Hematopoietic multipotent progenitor cell treated with erythropoietin and hydrocortisone succinate and interleukin-3 and kit ligand, for 4 days (in vitro differentiated cells): ENCODE data around the gene PCID2.
A peak's percentile ranks its signal among the peaks of the same experiment; 100 is the strongest.

Source experiments
- DNase-seq: peaks from one replicate; pipeline ENCODE4 v3.0.0-alpha.2; 2015

Gene PCID2

DNA sequence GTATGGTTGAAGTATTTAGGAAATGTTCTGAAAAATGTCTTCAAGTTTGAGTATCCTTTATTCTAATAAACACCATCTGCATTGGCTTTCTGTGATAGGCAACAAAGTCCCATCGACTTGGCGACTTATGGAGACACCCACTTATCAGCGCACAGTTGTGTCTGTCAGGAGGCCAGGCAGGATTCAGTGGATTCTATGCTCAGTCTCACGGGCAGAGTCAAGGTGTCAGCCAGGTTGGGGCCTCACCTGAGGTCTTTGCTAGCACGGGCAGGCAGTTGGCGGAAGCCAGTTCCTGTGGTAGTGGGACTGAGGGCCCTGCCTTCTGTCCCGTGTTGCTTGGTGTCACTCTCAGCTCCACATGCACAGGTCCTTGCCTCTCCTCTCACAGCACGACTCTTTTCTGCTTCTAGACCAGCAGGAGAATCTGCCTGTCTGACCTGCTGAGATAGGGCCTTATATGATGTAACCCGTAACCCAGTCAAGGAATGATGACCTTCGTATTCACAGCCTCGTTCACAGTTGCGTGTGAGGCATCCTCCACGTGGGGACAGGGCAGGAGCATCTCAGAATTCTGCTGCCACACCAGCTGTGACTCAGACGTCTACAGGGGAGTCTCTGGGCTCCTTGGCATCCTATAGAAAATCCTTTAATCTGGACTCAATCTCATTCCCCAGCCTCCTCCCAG is 10.9 kb upstream of the PCID2 start:
- DNase-seq, result no peak

DNA sequence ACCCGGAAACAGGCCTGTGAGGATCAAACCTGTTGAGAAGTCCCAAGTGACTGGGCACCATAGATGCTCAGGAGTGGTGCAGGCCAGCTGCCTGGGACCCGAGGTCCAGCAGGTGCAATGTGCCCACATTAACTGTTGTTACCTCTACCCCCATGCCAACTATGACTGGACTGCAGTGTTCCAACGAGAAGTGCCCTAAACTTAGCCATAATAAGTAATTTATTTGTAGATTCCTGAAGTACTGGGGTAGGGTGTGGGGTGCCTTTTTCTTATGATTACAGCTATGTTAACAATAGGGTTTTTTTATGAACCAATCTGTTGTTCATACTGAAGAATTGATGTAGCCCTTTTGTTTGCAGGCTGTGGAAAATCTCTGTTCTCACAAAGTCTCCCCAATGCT is 10.1 kb upstream of the PCID2 start:
- no peak for DNase-seq

DNA sequence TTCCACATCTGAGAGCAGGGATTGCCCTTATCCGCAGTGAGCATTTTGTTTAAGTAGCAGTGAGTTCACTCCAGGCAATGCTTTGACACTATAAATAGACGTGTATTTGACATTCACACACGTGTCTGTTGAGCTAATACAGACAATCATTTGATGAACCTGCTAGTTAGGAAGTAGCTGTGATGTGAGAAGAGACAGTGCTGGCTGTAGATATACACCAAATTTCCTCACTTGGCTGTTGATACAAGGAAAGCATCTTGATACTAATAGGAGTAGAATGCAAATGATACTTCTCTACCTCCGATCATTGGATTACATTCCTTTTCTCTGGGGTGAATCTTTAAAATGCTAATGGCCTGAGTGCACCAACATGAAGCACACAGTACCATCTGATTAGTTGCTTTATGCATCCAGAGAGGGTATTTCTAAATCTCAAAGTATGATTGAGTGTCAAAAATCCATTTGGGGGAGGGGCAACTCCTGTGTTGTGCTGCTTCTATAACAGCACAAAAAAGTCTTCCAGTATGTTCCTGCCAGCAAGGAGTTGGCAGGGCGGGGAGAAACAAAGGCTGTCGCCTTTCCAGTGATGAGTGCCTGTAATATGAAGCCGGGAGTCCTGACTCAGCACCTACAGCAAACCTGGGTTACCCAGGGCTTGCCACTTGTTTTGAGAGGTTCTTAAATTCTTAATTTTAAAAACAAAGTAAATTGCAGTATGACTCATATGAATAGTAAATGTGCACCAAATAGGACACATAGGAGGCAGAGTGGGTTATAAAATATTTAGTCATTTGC is 8.0 kb upstream of the PCID2 start:
- DNase-seq, result no peak

DNA sequence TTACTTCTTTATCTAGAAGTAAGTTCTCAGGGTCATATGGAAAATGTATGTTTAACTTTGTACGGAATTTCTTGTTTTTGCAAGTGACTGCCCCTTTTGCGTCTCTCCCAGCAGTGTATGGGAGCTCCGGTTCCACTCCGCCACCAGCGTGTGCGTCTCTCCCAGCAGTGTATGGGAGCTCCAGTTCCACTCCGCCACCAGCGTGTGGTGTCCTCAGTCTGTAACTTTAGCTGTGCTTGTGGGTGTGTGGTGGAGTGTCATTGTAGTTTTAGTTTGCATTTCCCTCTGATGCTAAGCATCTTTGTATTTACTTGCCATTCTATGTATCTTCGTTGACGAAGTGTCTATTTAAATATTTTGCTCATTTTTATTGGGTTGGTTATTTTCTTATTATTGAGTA is 3.3 kb upstream of the PCID2 start:
- DNase-seq, result peak; percentile 62

DNA sequence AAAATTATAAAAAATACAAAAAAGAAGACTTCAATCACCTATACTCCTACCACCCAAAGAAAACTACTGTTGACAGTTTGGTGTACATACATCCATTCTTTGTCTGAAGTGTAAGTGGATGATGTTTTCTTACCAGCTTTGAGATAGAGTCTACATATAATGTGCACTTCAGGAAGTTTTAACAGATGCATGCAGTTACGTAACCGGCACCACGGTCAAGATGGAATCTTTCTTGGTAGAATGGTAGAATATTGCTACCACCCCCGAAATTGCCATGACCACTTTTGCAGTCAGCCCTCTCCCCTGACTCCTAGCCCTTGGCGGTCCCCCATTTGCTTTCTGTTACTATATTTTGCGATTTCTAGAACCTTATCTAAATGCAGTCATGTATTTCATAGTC is 2.4 kb upstream of the PCID2 start:
- DNase-seq, result peak; percentile 59

DNA sequence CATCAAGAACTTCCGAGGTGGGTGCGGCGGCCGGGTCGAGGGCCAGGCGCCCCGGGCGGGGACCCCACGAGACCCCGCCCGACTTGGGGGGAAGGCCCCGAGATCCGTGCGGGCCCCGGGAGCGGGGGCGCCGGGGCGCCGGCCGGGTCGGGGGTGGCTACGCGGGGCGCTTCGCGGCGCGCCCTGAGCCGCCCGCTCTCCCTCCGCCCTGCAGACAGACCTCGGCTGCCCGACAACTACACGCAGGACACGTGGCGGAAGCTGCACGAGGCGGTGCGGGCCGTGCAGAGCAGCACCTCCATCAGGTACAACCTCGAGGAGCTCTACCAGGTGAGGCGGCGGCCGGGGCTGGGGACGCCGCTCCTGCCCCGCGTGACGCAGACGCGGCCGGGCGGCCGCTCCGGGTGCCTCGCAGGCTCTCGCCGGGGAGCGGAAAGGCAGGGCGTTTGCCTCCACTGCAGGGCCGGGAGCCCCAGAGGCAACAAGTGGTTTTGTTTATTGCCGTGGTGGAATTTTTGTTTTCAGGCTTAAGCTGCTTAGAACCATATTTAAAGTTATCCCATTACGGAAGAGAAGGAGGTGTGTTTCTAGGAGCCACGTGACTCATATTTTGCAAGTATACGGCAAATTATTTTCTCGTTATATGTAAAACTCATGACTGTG is 1.4 kb upstream of the PCID2 start:
- DNase-seq, result peak; percentile 83

DNA sequence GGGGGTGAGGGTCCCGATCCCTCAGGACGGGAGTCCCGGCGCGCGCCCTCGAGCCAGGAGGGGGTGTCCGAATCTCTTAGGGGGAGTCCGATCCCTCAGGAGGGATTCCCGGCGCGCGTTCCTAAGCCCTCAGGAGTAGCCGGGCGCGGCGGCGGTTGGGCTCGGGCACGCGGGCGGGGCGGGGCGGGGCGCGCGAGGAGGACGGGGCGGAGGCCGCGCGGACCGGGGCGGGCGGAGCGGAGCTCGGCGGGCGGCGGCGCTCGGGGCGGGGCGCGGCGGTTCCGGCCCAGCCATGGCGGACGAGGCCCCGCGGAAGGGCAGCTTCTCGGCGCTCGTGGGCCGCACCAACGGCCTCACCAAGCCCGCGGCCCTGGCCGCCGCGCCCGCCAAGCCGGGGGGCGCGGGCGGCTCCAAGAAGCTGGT is 878 bp upstream of the PCID2 start, which contains the start of gene CUL4A:
Gene CUL4A, plus strand, starts transcription at position 278 of the 423 bp plus-strand sequence. Its CDS starts 15 bp downstream, at position 293.
- DNase-seq, result peak; percentile 90

DNA sequence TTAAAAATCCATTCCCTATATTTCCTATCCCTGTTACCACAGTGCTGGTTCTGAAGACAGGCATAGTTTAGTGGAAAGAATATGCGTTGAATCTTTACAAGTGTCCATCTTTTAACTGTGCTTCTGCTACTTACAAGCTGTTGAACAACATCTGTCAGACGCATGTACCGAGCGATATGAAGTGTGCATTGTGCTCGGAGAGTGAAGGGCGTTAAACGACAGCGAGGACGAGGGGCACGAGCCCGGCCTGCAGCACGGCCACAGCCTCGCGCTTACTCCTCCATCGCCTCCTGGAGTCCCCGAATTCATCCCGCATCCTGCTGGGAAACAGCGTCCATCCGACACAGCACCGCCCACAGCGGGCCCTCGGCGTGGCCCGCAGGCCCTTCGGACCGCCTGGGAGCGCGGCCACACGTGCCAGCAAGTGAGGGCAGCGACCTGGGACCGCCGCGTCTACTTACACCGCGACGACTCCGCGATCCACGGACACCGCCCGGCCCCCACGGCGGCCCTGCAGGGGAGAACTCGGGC is 514 bp downstream of the PCID2 start:
- peak; percentile 60 for DNase-seq

DNA sequence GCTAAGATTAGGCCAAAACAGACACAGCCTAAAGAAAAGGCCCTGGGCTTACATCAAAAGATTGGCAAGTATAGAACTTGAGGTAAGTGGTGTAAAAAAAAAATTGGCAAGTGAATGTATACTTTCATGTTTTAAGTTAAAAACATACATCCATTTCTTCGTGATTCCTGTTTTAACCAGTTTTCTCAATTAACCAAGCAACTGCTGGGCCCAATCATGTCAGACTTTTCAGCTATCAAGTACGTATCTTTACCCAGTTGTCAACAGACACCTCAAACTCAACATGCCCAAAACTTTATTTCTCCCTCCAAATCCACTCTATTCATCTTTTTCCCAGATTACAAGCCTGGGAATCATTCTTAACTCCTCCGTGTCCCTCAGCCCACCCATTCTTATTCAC is 1.0 kb downstream of the PCID2 start:
- DNase-seq, result peak; percentile 31

DNA sequence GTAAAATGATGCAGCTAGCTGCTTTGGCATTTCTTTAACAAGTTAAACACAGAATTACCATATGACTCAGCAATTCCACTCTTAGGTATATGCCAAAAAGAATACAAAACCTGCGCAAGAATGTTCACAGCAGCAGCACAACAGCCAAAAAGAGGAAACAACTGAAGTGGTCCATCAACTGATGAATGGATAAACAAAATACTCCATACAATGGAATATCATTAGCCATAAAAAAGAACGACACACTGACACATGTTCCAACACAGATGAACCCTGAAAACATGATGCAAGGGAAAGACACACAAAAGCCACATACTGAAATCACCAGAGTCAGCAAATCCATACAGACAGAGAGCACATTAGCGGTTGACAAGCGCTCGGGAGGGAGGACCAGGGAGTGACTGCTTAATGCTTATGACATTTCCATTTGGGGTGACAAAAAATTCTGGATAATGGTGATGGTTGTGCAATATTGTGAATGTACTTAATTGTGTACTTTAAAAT is 3.0 kb downstream of the PCID2 start:
- peak; percentile 29 for DNase-seq

DNA sequence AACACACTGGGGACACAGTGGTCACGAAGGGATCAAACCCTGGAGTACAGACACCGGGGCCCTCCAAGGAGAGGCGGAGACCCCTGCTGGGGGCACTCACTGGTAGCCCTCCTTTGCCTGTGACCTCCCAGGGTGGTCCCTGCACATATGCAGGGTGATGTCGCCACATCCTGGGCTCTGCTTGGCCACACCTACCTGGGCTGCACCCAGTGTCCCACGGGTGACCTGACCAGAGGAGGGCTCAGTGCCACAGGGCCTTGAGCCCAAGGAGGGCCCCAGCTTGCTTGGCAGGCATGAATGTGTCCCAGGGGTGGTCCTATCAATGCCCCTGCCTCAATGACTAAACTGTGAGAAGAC is 4.1 kb downstream of the PCID2 start:
- no peak for DNase-seq

DNA sequence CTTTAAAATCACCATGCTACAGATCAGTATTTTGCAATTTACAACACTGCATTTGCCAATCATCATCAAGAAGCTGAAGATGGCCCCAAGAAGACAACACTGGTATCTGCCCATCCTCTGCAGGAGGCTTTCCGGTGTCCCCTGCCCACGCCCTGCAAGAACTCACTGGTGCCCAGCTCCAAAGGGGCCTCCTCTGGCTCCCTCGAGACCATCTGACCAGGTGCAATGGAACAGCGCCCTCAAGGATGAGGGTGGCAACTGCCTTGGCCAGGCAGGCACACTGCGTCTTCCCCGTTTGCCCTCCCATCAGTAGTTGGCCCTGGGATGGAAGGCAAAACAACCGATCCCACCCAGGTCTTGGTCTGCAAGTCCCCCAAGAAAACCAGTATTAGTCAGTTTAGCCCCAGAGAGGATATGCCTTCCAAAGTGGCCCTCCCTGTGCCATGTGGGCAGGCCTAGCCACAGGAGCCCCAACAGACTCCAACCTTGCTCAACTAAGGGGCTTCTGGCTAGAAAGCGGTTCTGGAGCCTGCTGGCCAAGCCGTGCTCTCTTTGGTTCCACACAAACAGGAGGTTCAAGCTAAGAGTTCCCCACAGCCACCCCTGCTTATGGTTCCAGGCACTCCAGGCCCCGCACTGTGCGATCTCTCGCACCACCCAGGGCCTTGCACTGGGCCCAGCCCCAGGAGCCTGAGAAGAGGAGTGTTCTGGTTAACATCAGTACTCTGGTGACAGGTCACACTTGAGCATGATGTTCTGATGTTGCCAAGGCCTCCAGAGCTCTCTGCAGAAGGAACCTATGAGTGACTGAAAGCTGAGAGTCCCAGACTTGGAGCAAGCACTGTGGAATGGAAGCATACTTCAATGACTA is 4.7 kb downstream of the PCID2 start:
- DNase-seq, result no peak

DNA sequence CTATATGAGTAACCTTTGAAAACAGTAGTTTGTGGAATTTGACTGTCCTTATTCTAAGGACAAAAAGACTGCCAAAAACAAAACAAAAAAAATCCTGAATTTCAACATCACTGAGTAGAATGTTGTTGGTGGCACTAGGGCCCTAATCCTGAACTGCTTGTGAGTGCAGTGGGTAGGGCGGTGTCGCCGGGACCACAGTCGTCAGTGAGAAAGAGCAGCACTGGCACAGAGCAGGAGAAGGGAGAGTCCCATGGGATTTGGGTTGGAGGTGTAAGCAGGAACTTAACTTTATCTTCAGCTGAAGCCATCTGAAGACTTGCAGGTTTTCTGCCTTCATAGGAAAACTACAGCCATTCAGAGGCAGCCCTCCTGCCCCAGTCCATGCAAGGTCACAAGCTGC is 5.6 kb downstream of the PCID2 start:
- no peak for DNase-seq

DNA sequence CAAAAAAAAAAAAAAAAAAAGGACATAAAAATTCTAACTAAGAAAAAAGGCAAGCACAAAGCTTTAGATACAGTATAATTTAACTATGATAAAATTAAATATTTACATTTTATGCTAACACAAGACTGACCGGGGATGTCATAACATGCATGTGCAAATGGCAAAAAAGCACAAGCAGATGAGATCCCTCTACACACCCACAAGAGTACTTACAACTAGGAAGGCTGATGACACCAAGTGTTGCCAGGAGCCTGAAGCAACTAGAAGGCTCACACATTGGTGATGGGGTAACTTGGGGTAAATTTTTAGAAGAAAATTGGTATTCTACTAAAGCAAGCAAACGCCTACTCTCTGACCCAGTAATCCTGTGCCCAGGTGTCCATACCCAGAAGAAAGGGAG is 6.7 kb downstream of the PCID2 start:
- no peak for DNase-seq

DNA sequence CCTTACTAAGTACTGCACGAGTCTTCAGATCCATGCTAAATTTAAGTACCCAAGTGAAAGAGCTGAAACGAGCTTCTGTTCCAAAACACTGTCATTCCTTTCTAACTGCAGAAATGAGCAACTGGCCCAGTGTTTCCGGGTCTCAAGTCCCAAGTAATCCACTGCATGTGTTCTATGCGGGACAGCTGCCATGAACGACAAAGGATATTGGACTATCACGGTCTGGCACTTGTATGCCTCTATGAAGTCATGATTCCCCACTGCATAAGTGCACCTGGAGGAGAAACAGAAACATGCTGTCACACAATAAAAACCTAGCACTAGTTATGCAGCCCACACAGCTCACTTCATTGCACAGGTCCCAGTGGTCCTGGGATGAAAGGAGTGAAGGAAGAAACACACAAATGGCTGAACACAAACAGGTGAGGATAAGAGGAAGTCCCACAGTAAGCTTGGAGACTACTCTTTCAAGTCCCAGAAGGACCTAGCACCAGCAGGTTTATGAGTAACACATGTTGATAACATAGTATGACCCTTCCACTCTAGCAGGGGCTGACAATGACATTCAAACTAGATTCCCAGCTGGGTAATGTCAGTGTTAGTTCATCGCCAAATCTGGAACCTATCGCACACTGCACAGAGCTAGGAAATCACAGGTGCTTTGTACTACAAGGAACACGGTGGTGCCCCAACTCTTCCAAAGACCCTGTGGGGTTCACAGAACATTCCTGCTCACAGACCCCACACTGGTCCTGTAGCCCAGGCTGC is 11.3 kb downstream of the PCID2 start:
- DNase-seq, result no peak

DNA sequence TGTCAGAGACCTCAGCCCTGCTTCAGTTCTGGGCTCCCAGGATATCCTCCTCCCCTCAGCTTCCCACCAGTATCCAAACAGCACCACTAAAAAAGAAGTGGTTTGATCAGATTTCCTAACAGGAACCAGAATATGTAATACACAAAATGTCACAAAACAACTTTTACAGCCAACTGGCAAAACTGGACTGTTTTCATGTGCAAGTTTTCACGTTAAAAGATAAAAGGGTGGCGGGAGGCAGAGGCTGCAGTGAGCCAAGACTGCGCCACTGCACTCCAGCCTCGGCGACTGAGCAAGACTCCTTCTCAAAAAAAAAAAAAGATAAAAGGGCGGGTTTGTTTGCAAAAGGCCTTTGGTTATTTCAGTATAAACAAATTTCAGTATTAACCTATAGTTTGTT is 13.1 kb downstream of the PCID2 start:
- DNase-seq, result no peak

DNA sequence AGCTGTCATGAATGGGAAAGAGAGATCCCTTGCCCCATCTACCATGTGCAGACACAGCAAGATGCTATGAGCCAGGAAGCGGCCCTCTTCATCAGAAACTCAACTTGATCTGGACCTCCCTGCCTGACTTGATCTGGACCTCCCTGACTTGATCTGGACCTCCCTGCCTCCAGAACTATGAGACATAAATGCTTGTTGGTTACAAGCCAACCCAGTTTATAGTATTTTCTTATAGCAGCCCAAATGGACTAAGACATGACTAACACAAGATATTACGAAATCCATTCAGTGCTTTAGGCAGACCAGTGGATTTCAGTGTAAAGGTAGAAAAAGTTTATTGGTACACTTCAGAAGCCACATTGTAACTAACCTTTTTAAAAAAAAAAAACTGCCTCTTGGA is 15.6 kb downstream of the PCID2 start:
- no peak for DNase-seq

DNA sequence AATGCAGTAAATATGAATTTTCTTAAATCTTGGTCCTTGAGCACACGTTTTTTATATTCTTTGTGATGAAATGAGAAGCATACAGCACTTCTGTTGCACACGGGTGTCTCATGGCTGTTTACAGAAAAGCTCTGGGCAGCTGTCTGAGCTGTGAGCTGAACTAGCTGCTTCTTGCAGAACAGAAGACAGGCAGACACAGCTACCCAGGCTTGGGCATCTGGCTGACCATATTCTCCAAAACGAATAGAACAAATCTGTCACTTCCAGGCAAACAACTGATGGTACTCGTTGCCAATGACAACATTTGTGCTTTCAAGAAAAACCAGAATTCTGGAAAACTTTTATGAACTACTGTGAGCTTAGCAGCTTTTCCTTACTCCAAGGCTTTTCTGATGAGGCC is 16.2 kb downstream of the PCID2 start:
- no peak for DNase-seq

DNA sequence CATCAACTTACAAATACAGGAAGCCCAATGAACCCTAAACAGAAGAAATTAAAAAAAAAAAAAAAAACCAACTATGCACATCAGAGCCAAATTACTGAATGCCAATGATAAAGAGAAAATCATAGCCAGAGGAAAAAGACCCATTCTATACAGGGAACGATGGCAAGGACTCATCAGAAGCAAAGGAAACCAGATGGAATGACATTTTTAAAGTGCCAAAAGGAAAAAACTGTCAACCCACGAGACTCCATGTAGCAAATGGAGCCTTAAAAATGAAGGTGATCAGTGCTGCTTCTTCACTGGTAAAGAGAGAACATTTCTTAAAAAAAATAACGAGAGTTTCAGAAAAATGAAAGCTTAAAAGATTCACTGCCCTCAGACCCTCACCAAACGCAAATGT is 18.3 kb downstream of the PCID2 start:
- DNase-seq, result no peak

DNA sequence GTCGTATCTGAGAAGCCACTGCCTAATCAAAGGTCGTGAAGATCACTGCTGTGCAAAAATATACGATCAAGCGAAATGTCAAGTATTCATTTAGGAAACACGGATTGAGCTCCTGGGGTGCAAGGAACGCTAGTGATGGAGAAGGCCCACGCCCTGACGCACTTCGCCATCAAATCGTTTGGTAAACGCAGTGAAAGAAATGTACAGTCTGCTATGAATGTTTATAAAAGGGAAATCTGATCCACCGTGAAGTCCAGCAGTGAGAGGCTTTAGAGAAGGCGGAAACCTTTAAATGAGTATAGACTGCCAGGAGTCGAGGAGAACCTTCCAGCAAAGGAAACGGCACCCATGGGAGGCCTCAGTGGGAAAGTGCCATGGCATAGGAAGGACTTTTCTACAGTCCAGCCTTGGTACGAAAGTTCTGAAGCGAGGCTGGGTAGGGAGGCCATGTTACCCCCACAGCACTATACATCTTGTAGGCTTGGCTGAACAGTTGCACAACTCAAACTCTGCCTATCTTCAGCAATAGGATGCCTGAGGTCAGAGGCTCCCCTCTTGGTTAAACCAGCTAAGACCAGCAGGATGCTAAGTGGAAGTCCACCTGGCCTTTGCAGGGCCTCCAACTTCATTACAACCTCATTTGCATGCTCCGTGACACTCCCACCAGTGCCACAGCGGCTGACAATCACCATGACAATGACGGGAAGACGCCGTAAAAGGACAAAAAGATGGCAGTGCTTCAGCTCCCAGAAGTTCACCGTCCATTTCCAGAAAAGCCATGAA is 20.4 kb downstream of the PCID2 start:
- DNase-seq, result no peak

DNA sequence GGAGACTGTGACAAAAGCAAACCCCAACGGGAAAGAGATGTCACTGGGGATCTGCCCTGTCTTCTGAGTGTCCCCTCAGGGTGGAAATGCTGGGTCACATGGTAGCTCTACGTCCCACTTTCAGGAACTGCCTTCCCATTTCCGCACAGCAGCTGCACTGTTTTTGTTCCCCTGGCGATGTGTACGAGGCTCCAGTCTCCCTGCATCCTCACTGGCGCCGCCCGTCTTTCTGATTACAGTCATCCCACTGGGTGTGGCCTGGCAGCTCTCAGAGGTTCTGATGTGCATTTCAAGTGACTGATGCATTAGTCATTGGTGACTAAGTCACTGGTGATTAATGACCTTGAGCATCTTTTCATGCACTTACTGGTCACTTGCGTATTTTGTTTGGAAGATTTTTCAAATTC is 21.2 kb downstream of the PCID2 start:
- DNase-seq, result peak; percentile 77
